HepG2 (cell line): ENCODE data around the gene GTF2A2. TPM values are rescaled to one million over a fixed set of nuclear protein-coding genes. Genes with fewer than 3 reads are reported as not detected.

Experiments used
- ARNTL ChIP-seq: sonication (generic); formaldehyde crosslinking; IDR thresholded peaks from 2 replicates; pipeline ENCODE4 v1.4.0; 2020; ENCODE audit warnings: mild to moderate bottlenecking, missing genetic modification reagents
- ASH2L ChIP-seq: fragments of 300-600, 200-600 bp; sonication (generic); IDR thresholded peaks from 2 replicates; pipeline ENCODE4 v1.7.0; 2017; ENCODE audit warnings: low read depth, mild to moderate bottlenecking, moderate library complexity, mixed read lengths, low read length; ENCODE audit not compliant: insufficient read length
- CAMTA2 ChIP-seq: sonication (generic); formaldehyde crosslinking; IDR thresholded peaks from 2 replicates; pipeline ENCODE4 v1.4.0; 2020; ENCODE audit warnings: mild to moderate bottlenecking, missing genetic modification reagents, borderline replicate concordance
- CBFB ChIP-seq: sonication (generic); formaldehyde crosslinking; IDR thresholded peaks from 2 replicates; pipeline ENCODE4 v1.4.0; 2020; ENCODE audit warnings: missing genetic modification reagents
- CREBL2 ChIP-seq: sonication (generic); formaldehyde crosslinking; IDR thresholded peaks from 2 replicates; pipeline ENCODE4 v1.8.1; 2023; ENCODE audit warnings: missing genetic modification reagents, mild to moderate bottlenecking, borderline replicate concordance
- DR1 ChIP-seq: sonication (generic); formaldehyde crosslinking; IDR thresholded peaks from 2 replicates; pipeline ENCODE4 v1.8.0; 2021; ENCODE audit warnings: mild to moderate bottlenecking, missing genetic modification reagents, inconsistent platforms
- HOXA3 ChIP-seq: sonication (generic); formaldehyde crosslinking; IDR thresholded peaks from 2 replicates; pipeline ENCODE4 v1.5.0; 2020; ENCODE audit warnings: missing genetic modification reagents
- MEIS1 ChIP-seq: sonication (generic); formaldehyde crosslinking; IDR thresholded peaks from 2 replicates; pipeline ENCODE4 v1.9.0; 2021; ENCODE audit warnings: mild to moderate bottlenecking, missing genetic modification reagents, moderate library complexity, borderline replicate concordance
- RFX1 ChIP-seq: fragments of 450-650 bp; IDR thresholded peaks from 2 replicates; pipeline ENCODE4 v1.6.1; 2017
- SMAD1 ChIP-seq: sonication (generic); formaldehyde crosslinking; IDR thresholded peaks from 2 replicates; pipeline ENCODE4 v1.4.0; 2020; ENCODE audit warnings: missing genetic modification reagents, low read depth, mild to moderate bottlenecking, borderline replicate concordance
- SRF ChIP-seq: IDR thresholded peaks from 2 replicates; pipeline ENCODE4 v1.6.1; 2011; ENCODE audit warnings: mild to moderate bottlenecking, low read depth, low read length, moderate library complexity
- SYNCRIP ChIP-seq: fragments of 200-400 bp; formaldehyde crosslinking; IDR thresholded peaks from 2 replicates; pipeline ENCODE4 v1.6.1; 2018; ENCODE audit warnings: mild to moderate bottlenecking, low read depth, low read length; ENCODE audit not compliant: insufficient read depth
- TCF12 ChIP-seq, 2 experiments: fragments of 450-650 bp in 1 of 2; sonication (generic) in 1 of 2; formaldehyde crosslinking in 1 of 2; IDR thresholded peaks; 2 replicates each; pipeline versions ENCODE4 v1.6.1 to v1.8.0; 2017 to 2022; ENCODE audit warnings: antibody characterized with exemption in 1 of 2, mild to moderate bottlenecking in 1 of 2, missing genetic modification reagents in 1 of 2, moderate library complexity in 1 of 2
- ZBTB49 ChIP-seq: sonication (generic); formaldehyde crosslinking; IDR thresholded peaks from 2 replicates; pipeline ENCODE4 v1.4.0; 2020; ENCODE audit warnings: missing genetic modification reagents, borderline replicate concordance
- ZNF3 ChIP-seq: IDR thresholded peaks from 2 replicates; pipeline ENCODE4 v1.7.0; 2017; ENCODE audit warnings: inconsistent platforms
- polyA plus RNA-seq, 8 experiments: library from polyadenylated mRNA; depleted of rRNA in 3 of 8; stranded (reverse) in 7 of 8; unstranded in 1 of 8; fragments of >200 nt; fragmentation: Illumina TruSeq in 4 of 8; extraction: Trizol in 4 of 8; gene quantifications; 2 replicates each; pipeline versions ENCODE4 v1.2.1 to v1.2.3, GENCODE V29; 2011 to 2016; ENCODE audit warnings: low read depth in 4 of 8, missing spikeins in 1 of 8, mixed read lengths in 1 of 8; ENCODE audit not compliant: insufficient read depth in 1 of 8
- total RNA-seq, 5 experiments: library from RNA; depleted of rRNA; stranded (reverse); fragments of >200 nt; fragmentation: Illumina TruSeq; extraction: Trizol; gene quantifications; 2 replicates each; pipeline ENCODE4 v1.2.3, GENCODE V29; 2016; ENCODE audit warnings: low read depth in 1 of 5
- TF ChIP-seq, protein P1 (sequence below): sonication (generic); formaldehyde crosslinking; IDR thresholded peaks from 2 replicates; pipeline ENCODE4 v1.4.0; 2020; ENCODE audit warnings: missing genetic modification reagents, borderline replicate concordance
- TF ChIP-seq, protein P2 (sequence below): sonication (generic); formaldehyde crosslinking; IDR thresholded peaks from 2 replicates; pipeline ENCODE4 v1.8.1; 2022; ENCODE audit warnings: mild to moderate bottlenecking, missing genetic modification reagents
- TF ChIP-seq, protein P3 (sequence below): sonication (generic); formaldehyde crosslinking; IDR thresholded peaks from 2 replicates; pipeline ENCODE4 v1.9.0; 2021; ENCODE audit warnings: mild to moderate bottlenecking, missing genetic modification reagents

The GTF2A2 gene
- total and polyA plus RNA-seq, 2 of the 13 experiments (the other 11 are each of a cell fraction or from before 2014, with no cell fraction given), result 24.4 to 106 TPM

DNA sequence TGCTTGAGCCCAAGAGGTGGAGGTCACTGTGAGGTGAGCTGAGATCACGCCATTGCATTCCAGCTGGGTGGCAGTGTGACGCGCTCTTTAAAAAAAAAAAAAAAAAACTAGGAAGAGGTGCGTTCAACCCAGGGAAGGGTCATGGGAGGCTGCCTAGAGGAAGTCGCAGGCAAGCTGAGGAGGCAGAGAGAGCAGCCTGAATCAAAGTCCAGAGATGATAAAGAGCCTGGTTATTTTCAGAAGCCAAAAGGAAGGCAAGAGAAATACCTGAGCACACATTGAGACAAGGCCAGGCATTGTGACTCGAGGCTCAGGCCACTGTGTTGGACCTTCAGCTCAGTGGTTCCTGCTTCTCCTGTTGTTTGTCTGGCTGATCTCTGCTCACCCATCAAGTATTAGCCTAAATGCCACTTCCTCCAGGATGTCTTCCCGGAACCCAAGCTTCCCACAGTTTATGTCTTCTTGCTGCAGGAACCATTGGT, 61.8 kb downstream of the GTF2A2 start (continued):
- TF ChIP-seq ZNF3 (CRISPR knock-in tag), result 0 out of 2 replicates have a peak, but pooled peaks have one; percentile 33
- no peak for TF ChIP-seq CBFB (CRISPR knock-in tag)
- TF ChIP-seq ZBTB49 (CRISPR knock-in tag), result no peak
- TF ChIP-seq RFX1, result no peak
- no peak for TF ChIP-seq SRF
- no peak for TF ChIP-seq DR1 (CRISPR knock-in tag)
- TF ChIP-seq, protein P1, sequence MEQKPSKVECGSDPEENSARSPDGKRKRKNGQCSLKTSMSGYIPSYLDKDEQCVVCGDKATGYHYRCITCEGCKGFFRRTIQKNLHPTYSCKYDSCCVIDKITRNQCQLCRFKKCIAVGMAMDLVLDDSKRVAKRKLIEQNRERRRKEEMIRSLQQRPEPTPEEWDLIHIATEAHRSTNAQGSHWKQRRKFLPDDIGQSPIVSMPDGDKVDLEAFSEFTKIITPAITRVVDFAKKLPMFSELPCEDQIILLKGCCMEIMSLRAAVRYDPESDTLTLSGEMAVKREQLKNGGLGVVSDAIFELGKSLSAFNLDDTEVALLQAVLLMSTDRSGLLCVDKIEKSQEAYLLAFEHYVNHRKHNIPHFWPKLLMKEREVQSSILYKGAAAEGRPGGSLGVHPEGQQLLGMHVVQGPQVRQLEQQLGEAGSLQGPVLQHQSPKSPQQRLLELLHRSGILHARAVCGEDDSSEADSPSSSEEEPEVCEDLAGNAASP, result peak; percentile 79; the same call in 1 of the 2 replicates
- TF ChIP-seq SYNCRIP, result no peak
- no peak for TF ChIP-seq SMAD1 (CRISPR knock-in tag)
- TF ChIP-seq, protein P2, sequence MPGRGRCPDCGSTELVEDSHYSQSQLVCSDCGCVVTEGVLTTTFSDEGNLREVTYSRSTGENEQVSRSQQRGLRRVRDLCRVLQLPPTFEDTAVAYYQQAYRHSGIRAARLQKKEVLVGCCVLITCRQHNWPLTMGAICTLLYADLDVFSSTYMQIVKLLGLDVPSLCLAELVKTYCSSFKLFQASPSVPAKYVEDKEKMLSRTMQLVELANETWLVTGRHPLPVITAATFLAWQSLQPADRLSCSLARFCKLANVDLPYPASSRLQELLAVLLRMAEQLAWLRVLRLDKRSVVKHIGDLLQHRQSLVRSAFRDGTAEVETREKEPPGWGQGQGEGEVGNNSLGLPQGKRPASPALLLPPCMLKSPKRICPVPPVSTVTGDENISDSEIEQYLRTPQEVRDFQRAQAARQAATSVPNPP (CRISPR knock-in tag), result no peak
- no peak for TF ChIP-seq MEIS1
- no peak for TF ChIP-seq ARNTL
- TF ChIP-seq HOXA3 (CRISPR knock-in tag), result peak; percentile 49; the same call in 1 of the 2 replicates
- no peak for TF ChIP-seq CREBL2
- TF ChIP-seq, protein P3, sequence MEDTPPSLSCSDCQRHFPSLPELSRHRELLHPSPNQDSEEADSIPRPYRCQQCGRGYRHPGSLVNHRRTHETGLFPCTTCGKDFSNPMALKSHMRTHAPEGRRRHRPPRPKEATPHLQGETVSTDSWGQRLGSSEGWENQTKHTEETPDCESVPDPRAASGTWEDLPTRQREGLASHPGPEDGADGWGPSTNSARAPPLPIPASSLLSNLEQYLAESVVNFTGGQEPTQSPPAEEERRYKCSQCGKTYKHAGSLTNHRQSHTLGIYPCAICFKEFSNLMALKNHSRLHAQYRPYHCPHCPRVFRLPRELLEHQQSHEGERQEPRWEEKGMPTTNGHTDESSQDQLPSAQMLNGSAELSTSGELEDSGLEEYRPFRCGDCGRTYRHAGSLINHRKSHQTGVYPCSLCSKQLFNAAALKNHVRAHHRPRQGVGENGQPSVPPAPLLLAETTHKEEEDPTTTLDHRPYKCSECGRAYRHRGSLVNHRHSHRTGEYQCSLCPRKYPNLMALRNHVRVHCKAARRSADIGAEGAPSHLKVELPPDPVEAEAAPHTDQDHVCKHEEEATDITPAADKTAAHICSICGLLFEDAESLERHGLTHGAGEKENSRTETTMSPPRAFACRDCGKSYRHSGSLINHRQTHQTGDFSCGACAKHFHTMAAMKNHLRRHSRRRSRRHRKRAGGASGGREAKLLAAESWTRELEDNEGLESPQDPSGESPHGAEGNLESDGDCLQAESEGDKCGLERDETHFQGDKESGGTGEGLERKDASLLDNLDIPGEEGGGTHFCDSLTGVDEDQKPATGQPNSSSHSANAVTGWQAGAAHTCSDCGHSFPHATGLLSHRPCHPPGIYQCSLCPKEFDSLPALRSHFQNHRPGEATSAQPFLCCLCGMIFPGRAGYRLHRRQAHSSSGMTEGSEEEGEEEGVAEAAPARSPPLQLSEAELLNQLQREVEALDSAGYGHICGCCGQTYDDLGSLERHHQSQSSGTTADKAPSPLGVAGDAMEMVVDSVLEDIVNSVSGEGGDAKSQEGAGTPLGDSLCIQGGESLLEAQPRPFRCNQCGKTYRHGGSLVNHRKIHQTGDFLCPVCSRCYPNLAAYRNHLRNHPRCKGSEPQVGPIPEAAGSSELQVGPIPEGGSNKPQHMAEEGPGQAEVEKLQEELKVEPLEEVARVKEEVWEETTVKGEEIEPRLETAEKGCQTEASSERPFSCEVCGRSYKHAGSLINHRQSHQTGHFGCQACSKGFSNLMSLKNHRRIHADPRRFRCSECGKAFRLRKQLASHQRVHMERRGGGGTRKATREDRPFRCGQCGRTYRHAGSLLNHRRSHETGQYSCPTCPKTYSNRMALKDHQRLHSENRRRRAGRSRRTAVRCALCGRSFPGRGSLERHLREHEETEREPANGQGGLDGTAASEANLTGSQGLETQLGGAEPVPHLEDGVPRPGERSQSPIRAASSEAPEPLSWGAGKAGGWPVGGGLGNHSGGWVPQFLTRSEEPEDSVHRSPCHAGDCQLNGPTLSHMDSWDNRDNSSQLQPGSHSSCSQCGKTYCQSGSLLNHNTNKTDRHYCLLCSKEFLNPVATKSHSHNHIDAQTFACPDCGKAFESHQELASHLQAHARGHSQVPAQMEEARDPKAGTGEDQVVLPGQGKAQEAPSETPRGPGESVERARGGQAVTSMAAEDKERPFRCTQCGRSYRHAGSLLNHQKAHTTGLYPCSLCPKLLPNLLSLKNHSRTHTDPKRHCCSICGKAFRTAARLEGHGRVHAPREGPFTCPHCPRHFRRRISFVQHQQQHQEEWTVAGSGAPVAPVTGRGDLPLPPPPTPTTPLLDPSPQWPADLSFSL, result no peak
- no peak for TF ChIP-seq TCF12 (IDR thresholded peaks at IDR 0.05)
- no peak for TF ChIP-seq TCF12 (CRISPR knock-in tag; IDR thresholded peaks at IDR 0.05)
- TF ChIP-seq CAMTA2, result no peak
- no peak for TF ChIP-seq ASH2L
